Measurements from ENCODE around the gene NFASC.

NFASC gene

DNA sequence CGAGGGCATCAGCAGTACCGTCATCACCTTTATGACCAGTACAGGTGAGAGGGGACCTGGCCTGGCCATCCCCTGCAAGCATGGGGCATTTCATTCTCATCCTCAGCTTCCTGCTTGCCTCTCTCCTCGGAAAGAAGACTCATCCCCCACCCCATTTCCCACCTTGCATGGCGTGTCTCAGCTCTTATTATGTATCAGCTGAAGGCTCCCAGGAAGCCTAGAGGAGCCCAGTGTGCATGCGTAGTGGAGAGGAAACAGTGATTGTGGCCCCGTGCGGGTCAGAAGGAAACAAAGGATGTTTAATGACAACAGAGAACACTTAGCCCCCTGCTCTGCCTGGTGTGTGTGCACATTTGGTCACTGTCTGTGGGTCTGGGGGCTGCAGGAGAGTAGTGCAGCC lies 132.0 kb downstream of the NFASC start:
- DNase-seq (ENCODE audit: low read depth in 2 of 3, low spot score in 1 of 3) = no peak

DNA sequence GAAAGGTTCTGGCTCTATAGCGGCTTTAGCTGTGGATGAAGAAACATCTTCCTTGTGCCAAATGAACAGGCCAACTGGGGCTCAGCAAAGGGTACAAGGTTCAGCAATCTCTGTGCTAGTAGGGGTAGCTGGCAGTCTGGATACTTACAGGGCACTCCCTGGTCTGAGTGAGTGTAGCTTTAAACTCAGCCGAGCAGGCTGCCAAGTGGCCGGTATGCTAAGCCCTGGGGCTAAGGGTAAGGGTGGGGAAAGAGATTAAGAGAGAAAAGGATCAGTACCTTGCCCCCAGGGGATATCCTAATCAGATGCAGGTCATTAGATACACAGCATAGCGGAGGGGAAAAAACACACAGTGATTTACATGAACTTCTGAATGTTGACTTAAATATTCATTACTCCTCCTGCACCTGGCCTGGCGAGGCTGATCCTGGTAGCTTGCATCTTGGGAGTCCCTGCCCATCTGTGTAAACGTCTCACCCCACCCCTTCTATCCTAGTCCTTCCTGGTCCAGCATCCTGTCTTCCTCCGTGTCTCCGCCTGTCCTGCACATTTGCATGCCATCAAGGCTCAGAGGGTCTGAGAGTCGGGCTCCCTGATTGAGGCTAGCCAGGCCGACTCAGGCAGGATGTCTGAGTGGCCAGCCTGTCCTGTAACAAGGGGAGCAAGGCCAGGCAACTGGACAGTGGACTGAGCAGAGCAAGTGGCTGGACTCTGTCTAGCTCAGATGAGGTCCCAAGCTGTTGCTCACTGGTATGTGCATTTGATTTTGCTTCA lies 132.9 kb downstream of the NFASC start:
- DNase-seq (ENCODE audit: low read depth in 2 of 3, low spot score in 1 of 3) = no peak

DNA sequence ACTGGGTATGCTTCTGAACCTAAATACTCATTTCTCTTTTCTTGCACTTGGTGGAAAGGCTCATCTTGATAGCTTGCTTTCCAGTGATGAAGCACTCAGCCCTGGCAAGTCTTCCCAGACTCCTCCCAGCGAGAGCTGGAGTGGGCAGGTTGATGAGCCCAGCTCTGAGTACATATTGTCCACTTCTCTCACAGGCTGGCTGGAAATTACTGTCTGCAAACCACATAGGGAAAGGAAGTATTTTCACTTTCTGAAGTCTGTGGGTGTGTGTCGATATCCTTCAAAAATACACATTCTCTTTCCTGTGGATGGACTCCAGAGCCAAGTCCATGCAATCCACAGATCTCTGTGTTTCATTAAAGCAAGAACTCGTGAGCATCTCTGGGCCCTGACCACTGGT lies 133.7 kb downstream of the NFASC start:
- DNase-seq (ENCODE audit: low read depth in 2 of 3, low spot score in 1 of 3) = no peak

DNA sequence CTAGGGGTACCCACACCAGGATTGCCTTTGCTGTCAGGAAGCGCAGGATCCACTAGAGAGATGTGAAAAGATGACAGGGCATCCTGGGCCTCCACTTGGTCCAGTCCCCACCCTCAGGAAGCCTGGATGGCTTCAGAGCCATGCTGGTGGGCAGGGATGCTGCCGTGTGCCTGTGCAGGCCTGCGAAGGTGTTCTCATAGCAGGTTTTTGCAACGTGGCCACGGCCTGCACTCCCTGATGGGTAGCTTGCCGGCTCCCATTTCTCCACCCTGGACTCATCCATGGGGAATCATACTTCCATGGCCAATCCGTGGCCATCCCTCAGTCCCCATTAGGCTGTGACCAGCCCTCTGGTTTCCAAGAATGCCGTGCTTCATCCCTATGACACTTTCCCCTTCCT lies 138.2 kb downstream of the NFASC start:
- no peak for DNase-seq (ENCODE audit: low read depth in 2 of 3, low spot score in 1 of 3)

DNA sequence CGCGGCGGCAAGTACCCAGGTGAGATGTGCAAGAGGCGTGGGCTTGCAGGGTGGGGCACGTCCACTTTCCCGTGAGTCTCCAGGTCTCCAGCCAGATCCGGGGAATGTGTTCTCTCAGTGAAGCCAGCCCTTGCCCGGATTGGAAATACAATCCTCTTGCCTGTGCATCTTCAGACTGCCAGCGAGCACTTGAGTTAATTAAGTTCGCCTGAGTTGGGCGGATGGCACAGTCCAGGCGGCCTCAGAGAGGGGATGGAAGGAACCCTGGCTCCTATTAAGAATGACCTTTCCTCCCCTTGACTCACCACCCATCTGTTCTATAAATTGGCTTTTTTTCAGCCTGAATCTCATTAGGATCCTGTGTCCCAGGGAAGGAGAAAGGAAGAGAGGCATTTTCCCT lies 139.0 kb downstream of the NFASC start:
- DNase-seq (ENCODE audit: low read depth in 2 of 3, low spot score in 1 of 3) = no peak

DNA sequence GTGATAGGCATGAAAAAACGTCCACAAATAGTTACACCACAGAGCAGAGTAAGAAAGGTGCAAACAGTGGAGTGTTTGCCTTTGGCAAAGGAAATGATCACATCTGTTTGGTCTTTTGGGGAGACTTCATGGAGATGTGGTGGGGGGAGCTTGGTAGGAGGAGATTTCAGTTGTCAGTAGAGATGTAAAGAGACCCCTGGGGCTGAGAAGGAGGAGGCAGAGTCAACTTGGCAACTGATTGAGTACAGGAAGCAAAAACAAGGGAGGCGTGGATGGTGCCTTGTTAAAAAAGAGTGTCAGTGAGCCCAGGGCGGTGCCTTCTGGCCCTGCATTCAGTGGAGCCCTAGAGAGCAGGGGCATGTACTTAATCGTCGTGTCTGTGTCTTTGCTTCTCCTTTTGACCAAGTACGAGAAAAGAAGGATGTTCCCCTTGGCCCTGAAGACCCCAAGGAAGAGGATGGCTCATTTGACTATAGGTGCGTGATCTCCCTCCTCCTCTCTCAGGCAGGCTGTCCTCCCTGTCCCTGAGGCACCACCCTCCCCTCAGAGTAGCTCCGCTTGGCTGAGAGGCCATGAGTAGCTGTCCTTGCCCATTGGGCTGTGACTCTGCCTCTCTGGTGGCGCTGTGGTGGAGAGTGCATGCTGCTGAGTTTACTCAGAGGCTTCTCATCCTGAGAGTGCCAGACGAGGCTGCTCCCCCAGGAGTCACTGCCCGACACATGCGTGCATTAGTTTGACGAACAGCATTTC lies 141.9 kb downstream of the NFASC start:
- DNase-seq (ENCODE audit: low read depth in 2 of 3, low spot score in 1 of 3) = no peak

DNA sequence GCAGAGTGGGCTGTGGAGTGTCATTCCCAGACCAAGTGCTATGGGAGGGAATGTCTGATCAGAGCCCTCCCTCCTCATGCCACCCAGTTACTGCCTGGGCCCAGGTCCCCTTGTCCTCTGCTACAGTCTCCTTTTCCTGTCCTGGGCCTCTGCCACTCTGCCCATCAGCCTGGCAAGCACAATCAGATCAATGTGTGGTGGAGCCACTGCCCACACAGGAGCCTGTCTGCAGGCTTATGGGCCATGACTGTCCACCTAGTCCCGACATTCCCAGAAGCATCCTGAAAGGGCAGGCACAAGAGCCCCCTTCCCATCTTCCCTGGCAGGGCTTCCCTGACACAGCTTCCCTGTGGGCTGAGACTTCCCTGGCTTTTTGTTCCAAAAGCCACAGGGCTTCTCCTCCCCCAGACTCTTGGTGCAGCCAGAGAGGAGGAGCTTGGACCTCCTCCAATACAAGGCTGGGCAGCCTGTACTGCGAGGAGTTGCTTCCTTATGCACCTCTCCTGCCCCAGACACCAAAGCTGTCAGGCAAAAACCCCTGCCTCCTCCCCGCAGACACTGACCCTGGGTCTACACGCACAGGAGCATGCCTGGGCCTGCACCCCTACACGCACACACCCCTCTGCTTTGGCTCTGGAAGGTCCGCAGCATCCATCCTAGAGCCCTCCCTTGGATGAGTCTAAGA lies 143.2 kb downstream of the NFASC start:
- no peak for DNase-seq (ENCODE audit: low read depth in 2 of 3, low spot score in 1 of 3)

DNA sequence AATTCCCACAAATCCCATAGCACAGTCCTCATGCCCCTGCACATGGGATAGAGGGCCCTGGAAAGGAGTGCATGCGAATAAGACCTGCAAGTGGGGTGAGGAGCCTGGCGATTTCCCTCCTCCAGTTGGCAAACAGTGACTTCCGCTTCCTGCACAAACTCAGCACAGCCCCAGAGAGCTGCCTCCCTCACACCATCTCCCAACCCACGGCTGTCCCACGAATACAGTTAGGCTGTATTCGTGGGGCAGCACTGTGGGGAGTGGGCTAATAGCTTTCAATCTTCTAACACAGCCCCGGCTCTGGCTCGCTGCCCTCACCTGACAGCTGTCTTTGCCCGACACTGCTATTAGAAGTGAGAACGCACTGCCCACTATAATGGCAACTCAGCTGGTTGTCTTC lies 144.1 kb downstream of the NFASC start:
- DNase-seq (ENCODE audit: low read depth in 2 of 3, low spot score in 1 of 3) = no peak

DNA sequence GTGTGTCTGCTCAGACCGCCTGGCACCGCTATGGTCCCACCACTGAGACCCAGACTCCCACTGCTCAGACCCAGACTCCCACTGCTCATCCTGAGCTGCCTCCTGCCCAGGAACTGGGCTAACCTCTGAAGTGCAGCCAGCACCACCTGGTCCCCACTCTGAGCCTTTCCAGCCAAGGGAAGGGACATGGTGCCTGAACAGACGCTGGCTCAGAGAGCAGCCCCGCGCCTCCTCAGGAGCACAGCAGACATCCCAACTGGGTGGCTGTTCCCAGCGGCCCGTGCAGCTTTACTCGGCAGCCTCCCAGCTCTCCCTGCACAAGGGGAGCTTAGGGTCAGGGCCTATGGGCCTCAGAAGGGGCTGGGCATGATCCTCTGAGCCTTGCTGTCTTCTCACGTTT lies 144.6 kb downstream of the NFASC start:
- DNase-seq (ENCODE audit: low read depth in 2 of 3, low spot score in 1 of 3) = no peak

DNA sequence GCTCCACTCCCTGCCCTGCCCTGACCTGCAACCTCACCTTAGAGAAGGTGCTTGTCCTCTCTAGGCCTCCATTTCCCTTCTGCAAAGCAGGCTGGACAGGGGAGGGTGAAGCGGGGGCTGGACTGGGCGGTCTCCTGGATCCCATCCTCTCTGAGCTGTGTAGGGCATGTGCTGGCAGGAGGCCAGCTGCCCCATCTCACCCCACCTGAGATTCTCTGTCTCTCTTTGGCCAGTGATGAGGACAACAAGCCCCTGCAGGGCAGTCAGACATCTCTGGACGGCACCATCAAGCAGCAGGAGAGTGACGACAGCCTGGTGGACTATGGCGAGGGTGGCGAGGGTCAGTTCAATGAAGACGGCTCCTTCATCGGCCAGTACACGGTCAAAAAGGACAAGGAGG lies 145.4 kb downstream of the NFASC start:
- no peak for DNase-seq (ENCODE audit: low read depth in 2 of 3, low spot score in 1 of 3)

DNA sequence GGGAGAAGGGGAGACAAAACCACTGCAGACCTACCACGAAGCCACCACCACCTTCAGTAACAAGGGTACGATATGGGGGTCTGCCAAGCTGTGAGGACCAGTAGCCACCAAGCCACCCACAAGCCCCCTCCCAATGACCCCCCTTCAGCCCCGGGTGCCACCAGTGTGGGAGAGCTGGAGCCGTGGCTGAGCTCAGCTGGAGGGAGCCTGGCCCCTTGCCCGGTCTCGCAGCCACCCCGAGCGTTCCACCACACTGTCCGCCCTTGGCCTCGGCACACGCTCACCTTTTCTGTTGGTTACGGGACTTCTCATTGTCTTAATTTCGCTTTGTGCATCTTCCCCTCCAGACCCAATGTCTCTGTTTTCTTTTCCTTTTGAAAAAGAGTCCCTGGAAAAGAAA lies 145.9 kb downstream of the NFASC start:
- no peak for DNase-seq (ENCODE audit: low read depth in 2 of 3, low spot score in 1 of 3)

DNA sequence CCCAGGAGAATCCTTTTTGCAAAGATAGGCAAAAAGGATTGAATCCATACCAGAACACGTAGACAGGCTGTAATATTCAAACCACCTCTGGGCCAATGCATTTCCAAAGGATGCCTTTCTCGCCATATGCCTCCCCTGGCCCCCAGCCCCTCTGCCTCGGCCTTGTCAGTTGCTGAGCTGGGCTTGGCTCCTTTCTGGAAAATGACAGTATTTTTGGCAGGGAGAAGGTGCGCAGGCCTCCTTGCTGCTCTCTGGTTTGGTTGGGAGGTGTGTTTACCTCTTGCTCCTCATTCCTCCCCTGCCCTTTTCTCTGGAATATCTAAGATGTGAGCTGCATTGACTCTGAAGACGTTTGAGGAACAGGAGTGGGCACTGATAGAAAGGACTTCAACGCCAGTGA lies 146.3 kb downstream of the NFASC start:
- no peak for DNase-seq (ENCODE audit: low read depth in 2 of 3, low spot score in 1 of 3)

DNA sequence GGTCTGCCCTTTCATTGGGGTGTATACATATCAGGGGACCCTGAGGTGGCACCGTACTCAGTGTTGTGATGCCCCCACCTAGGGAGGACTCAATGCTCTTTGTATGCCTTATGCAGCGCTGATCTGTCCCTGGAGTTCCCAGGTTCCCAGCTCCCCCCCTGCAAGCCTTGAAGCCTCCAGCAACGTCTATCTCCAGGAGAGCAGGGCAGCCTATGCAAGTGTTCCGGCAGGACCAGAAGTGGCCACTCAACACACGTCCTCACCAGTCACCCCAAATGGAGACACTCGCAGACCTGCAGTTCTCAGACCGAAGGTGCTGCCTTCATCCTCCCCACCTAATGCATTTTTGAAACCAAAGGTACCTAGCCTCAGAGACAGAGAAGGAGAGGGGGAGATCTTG lies 147.1 kb downstream of the NFASC start:
- DNase-seq (ENCODE audit: low read depth in 2 of 3, low spot score in 1 of 3) = no peak

DNA sequence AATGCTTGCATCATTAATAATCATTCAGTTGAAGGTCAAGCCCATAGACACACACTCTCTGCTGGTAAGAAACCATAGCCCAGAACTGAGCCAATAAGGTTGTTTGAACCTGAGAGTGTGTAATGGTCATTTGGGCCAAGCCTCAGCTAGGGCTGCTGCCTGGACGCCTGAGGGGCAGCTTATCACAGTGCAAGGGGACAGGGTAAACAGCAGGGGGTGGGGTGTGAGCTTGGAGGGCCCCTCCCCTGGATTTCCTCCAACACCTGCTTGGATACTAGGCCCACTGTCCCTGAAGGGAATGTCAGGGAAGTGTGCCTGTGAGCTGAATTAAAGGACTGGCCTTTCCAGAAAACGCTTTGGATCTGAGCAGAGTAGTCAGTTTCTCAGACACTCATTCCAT lies 147.7 kb downstream of the NFASC start:
- DNase-seq (ENCODE audit: low read depth in 2 of 3, low spot score in 1 of 3) = no peak

DNA sequence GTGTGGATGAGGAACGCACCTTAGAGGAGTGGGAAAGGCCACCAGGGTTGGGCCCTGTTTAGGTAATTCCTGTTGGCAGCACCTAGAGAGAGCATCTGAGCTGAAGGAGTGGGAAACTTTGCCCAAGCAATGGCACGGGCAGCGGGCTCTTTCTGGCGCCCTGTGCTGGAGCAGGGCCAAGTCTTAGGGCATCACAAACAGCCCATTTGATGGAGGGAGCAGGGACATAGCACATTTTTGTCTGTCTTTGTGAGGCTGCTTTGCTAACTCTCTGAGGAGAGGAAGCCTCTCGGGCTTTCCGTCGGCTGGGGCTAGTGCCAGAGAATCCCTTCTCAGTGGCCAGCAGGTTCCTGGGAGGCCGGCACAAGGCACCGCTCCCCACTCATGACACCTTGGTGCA lies 149.8 kb downstream of the NFASC start:
- no peak for DNase-seq (ENCODE audit: low read depth in 2 of 3, low spot score in 1 of 3)

DNA sequence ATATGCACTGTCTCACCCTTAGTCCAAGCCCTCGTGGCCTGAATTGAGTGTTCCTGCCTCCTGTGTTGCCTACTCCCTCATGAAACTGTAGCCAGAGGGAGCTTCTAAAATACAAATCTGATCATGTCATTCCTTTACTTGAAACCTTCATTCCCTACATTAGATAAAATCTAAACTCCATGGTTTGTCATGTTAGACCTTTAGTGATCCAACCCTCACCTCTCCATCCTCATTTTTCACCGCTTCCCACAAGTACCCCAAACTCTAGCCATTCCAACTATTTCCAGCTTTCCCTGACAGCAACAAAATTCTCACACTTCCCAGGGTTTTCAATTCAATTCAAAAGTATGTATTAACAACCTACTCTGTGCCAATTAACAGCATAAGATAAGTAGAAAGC lies 154.0 kb downstream of the NFASC start:
- no peak for DNase-seq (ENCODE audit: low read depth in 2 of 3, low spot score in 1 of 3)

DNA sequence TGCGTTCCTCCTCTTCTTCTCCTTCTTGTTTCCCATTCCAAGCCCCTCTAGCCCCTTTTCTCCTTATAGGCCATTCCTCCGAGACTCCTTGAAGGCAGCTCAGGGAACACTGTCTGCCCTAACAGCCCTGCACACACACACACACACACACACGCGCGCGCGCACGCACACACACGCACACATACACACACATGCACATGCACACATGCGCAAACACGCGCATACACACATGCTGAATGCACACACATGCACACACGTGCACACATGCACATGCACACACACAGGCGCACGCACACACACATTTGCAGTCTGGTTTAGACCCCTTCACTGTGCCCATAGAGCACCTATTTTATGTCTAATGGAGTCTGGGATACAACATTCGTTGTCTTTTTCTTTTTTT lies 154.6 kb downstream of the NFASC start:
- DNase-seq (ENCODE audit: low read depth in 2 of 3, low spot score in 1 of 3) = no peak

DNA sequence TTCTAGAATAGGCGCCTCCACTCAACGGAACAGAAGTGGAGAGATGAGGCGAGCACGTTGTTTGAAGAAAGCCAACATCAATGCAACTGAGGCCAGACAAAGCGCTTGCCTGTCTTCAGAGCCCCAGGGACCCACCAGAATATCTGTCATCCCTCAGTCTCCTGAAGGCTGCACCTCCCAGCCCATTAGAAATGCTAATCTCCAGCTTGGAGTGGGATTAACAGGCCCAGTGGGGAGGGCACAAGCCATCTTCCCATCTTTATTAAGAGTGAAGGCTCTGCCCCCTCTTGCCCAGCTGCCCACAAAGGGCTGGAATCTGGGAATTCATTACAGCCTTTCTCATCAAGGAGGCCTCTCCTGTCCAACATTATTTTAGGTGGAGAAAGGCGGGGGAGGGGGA lies 155.5 kb downstream of the NFASC start:
- DNase-seq (ENCODE audit: low read depth in 2 of 3, low spot score in 1 of 3) = no peak

DNA sequence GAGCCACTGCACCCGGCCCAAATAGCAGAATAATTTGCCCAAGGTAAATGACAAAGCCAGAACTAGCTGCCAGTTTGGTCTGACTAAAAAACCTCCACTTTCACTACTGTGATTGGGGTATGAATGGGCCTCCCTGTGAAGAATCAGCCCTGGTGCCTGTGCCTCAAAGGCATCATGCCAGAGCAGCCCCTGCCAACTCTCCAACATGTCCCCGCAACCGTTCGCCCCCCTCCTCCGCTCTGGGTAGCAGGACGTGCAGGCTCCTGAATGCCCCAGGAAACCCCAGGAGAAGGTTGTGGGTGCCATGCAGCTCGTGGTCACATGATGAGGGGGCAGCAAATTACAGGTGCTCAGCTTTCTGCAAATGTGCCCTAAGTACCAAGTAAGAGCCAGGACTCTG lies 157.7 kb downstream of the NFASC start:
- DNase-seq (ENCODE audit: low read depth in 2 of 3, low spot score in 1 of 3) = no peak

DNA sequence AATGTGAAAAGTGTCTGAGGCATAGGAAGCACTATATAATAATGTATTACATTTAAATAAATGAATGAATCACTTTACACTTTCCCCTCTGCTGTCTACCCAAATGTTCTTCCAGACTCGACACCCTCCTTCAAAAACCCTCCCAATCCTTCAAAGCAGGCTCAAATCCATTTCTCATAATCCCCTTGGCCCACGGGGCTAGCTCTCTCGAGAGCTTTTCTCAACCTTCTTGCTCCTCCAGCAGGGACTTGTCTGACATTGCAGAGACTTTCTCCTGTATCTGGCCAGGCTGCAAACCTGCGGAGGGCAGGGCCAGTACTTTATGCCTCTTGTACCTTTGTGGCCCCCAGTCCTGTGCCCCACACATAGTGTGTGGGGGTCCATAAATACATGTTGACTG lies 158.3 kb downstream of the NFASC start:
- DNase-seq (ENCODE audit: low read depth in 2 of 3, low spot score in 1 of 3) = no peak

DNA sequence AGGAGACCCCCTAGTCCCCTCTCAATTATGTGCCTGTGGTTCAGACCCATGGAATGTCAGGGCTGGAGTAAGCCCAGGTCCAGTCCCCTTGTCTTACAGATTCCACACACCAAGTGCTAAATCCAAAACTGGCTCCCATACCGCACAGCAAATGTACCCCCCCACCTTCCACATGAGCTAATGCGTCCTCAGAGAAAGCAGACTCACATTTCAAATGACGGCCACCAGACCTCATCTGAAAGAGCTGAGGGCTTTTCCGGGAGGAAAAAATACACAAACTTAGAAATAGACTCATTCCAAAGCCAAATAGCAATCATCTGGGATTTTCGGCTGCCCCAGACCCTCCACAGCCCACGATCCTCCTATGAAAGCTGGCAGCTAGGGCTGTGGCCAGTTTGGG lies 159.6 kb downstream of the NFASC start:
- no peak for DNase-seq (ENCODE audit: low read depth in 2 of 3, low spot score in 1 of 3)

DNA sequence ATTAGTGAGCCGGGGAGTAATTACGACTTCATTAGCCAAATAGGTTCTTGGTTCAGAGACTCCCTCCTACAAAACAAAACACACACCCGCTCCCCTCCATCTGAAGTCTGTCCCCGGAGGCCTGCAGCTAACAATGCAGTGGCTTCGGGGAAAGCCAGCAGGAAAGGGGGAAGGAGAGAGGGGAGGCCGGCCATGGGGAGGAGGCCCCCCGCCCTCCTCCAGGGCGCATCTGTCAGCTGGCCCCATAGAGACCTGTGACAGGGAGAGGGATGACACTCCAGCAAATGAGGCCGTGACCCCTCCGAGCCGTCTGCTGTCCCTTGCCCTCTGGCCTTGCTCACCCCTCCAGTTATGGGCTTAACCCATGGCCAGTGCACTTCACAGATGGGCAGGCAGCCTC lies 160.2 kb downstream of the NFASC start:
- no peak for DNase-seq (ENCODE audit: low read depth in 2 of 3, low spot score in 1 of 3)

All from stimulated activated CD4-positive, alpha-beta T cell treated with anti-CD3 and anti-CD28 coated beads, Interleukin-12 subunit alpha, Interleukin-12 subunit beta, amount 100 ng/mL, for 48 hours (primary cell).